ENCODE data around the gene AKAP17A. TPM values are rescaled to one million over a fixed set of nuclear protein-coding genes. Genes with fewer than 3 reads are reported as not detected.

AKAP17A gene
- total and polyA plus RNA-seq, 2 of the 13 experiments (the other 11 are each of a cell fraction or from before 2014, with no cell fraction given), result 20.5 to 26.5 TPM

DNA sequence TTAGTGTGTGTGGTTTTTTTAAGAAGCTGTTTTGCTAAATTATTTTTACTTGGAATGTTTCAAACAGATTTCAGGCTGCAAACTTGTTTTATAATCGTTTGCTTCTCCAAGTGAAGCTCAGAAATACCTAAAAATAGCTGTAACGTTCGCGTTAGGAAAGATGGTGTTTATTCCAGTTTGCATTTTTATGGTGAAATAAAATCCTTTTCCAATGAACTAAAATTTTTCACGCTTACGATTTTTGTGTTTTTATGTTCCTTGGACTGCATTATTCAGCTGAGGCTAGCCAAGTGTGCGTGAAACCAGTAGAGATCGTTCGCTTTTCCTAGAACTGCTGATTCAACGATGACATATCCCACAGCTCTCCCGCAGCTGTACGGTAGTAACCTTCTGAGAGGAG is 10.9 kb downstream of the AKAP17A start:
- Histone ChIP-seq H3K36me3 (replicated peaks in 1 of 2; ENCODE audit: control insufficient read depth in 1 of 2, insufficient read depth in 2 of 2, low read length in 2 of 2) (peaks cover 24 to 51% of the 10 kb centered on the region in 2 experiments; a peak in 4 of 5 replicates), H3K4me1 (ENCODE audit: insufficient read depth, low read length) (no peaks in the 10 kb centered on the region), H3K27ac (ENCODE audit: extremely low read length, insufficient read depth, low read length) (no peak overlapping the region), H3K9me3 (ENCODE audit: low read length) (no peaks in the 10 kb centered on the region), H3K4me3 (replicated peaks in 1 of 3; ENCODE audit: insufficient read depth in 1 of 3, low read depth in 2 of 3, low read length in 3 of 3) (no peak overlapping the region), H3K9ac (ENCODE audit: insufficient read depth, low read depth, low read length) (no peak overlapping the region), H3K79me2 (ENCODE audit: insufficient read depth, low read length) (no peaks in the 10 kb centered on the region), H2AFZ (ENCODE audit: low read length) (no peak overlapping the region), H4K20me1 (ENCODE audit: insufficient read depth, low read length) (peaks cover 6% of the 10 kb centered on the region; the same call in 1 of the 2 replicates), H3K27me3 (ENCODE audit: control insufficient read depth in 1 of 2, insufficient read depth in 2 of 2, low read length in 2 of 2) (no peaks in the 10 kb centered on the region), H3K4me2 (ENCODE audit: low read depth, low read length) (no peak overlapping the region)
- no TSS peak for BruUV-seq (replicated peaks)
- no peak for TF ChIP-seq ZNF251 (CRISPR knock-in tag; IDR thresholded peaks at IDR 0.05)
- no peak for TF ChIP-seq PRMT3 (CRISPR knock-in tag; IDR thresholded peaks at IDR 0.05; ENCODE audit: borderline replicate concordance, low read depth)
- TF ChIP-seq PLRG1 (conservative IDR thresholded peaks at IDR 0.05), result no peak
- TF ChIP-seq HOXA9 (CRISPR knock-in tag; IDR thresholded peaks at IDR 0.05; ENCODE audit: borderline replicate concordance), result no peak
- TF ChIP-seq, protein P1, sequence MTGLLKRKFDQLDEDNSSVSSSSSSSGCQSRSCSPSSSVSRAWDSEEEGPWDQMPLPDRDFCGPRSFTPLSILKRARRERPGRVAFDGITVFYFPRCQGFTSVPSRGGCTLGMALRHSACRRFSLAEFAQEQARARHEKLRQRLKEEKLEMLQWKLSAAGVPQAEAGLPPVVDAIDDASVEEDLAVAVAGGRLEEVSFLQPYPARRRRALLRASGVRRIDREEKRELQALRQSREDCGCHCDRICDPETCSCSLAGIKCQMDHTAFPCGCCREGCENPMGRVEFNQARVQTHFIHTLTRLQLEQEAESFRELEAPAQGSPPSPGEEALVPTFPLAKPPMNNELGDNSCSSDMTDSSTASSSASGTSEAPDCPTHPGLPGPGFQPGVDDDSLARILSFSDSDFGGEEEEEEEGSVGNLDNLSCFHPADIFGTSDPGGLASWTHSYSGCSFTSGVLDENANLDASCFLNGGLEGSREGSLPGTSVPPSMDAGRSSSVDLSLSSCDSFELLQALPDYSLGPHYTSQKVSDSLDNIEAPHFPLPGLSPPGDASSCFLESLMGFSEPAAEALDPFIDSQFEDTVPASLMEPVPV (CRISPR knock-in tag; IDR thresholded peaks at IDR 0.05), result no peak
- no peak for TF ChIP-seq HINFP (CRISPR knock-in tag; IDR thresholded peaks at IDR 0.05; ENCODE audit: low read depth)
- no peak for TF ChIP-seq U2AF2 (IDR thresholded peaks at IDR 0.05; ENCODE audit: low read depth, low read length)
- no peak for TF ChIP-seq ZMYM3 (CRISPR knock-in tag; IDR thresholded peaks at IDR 0.05)
- TF ChIP-seq ZNF543 (CRISPR knock-in tag; IDR thresholded peaks at IDR 0.05), result no peak
- TF ChIP-seq EEA1 (CRISPR knock-in tag; IDR thresholded peaks at IDR 0.05; ENCODE audit: borderline replicate concordance), result no peak
- no peak for TF ChIP-seq ZNF792 (CRISPR knock-in tag; IDR thresholded peaks at IDR 0.05)
- no peak for TF ChIP-seq MAFK (conservative IDR thresholded peaks at IDR 0.05 in 1 of 2, IDR thresholded peaks at IDR 0.05 in 1 of 2; ENCODE audit: low read length in 2 of 2)
- no peak for TF ChIP-seq ZNF317 (CRISPR knock-in tag; IDR thresholded peaks at IDR 0.05)
- no peak for TF ChIP-seq FOXA1 (IDR thresholded peaks at IDR 0.05)
- TF ChIP-seq FOXA1 (CRISPR knock-in tag; IDR thresholded peaks at IDR 0.05), result no peak
- no peak for TF ChIP-seq NRL (CRISPR knock-in tag; IDR thresholded peaks at IDR 0.05; ENCODE audit: borderline replicate concordance)
- TF ChIP-seq ZKSCAN1 (IDR thresholded peaks at IDR 0.05; ENCODE audit: low read length), result no peak
- TF ChIP-seq, protein P2, sequence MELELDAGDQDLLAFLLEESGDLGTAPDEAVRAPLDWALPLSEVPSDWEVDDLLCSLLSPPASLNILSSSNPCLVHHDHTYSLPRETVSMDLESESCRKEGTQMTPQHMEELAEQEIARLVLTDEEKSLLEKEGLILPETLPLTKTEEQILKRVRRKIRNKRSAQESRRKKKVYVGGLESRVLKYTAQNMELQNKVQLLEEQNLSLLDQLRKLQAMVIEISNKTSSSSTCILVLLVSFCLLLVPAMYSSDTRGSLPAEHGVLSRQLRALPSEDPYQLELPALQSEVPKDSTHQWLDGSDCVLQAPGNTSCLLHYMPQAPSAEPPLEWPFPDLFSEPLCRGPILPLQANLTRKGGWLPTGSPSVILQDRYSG (CRISPR knock-in tag; IDR thresholded peaks at IDR 0.05), result no peak
- no peak for TF ChIP-seq NFKB2 (CRISPR knock-in tag; IDR thresholded peaks at IDR 0.05; ENCODE audit: borderline replicate concordance)
- TF ChIP-seq DMAP1 (CRISPR knock-in tag; IDR thresholded peaks at IDR 0.05), result no peak
- TF ChIP-seq ZNF501 (CRISPR knock-in tag; IDR thresholded peaks at IDR 0.05), result no peak
- intact Hi-C loops (cut with micrococcal nuclease; ENCODE audit: unreplicated experiment) (no loop called here), in situ Hi-C loops (cut with HindIII; ENCODE audit: extremely low pct_ligation_motif_present, low pct_unique_long_range_greater_than_20kb) (no loop called here)
- no peak for ATAC-seq
- no peak for DNase-seq (ENCODE audit: low spot score)
- no peak for FAIRE-seq
- POLR2A ChIA-PET, result no interaction called here
- CTCF ChIA-PET (ENCODE audit: low intra/inter-chr PET ratio, low total read pairs), result no interaction called here
- 97% methylated on average over 12 of the region's 12 CpGs for WGBS (ENCODE audit: low lambda C conversion rate)

All from HepG2 (cell line).